Retina (tissue), 1 donor: Measurements from ENCODE around the gene PRR19.

Source experiments
- DNase-seq: peaks from one replicate; pipeline ENCODE4 v3.0.0-alpha.2; 2016

Gene PRR19

GRCh38 chr19:42284591-42285341 is 17.2 kb upstream of the PRR19 start:
- DNase-seq: peak; percentile 65

GRCh38 chr19:42285541-42285941 is 16.4 kb upstream of the PRR19 start:
- DNase-seq: peak; percentile 49

GRCh38 chr19:42285988-42286348 is 16.0 kb upstream of the PRR19 start:
- no peak for DNase-seq

- DNase-seq: no peak
These were observed 15.4 kb upstream of the PRR19 start for GRCh38 chr19:42286349-42287016.

- no peak for DNase-seq
These were observed 14.7 kb upstream of the PRR19 start for GRCh38 chr19:42287017-42287826.

GRCh38 chr19:42287827-42288107 is 14.2 kb upstream of the PRR19 start:
- no peak for DNase-seq

- DNase-seq: no peak
These were observed 13.5 kb upstream of the PRR19 start for GRCh38 chr19:42288387-42288786.

GRCh38 chr19:42288881-42289555 is 12.9 kb upstream of the PRR19 start:
- DNase-seq: no peak

- no peak for DNase-seq
These were observed 12.3 kb upstream of the PRR19 start for GRCh38 chr19:42289556-42290041.

- DNase-seq: no peak
These were observed 11.8 kb upstream of the PRR19 start for GRCh38 chr19:42290136-42290522.

GRCh38 chr19:42290523-42291434 is 11.2 kb upstream of the PRR19 start:
- DNase-seq: no peak

- no peak for DNase-seq
These were observed 10.5 kb upstream of the PRR19 start for GRCh38 chr19:42291435-42291810.

GRCh38 chr19:42292042-42292960 is 9.6 kb upstream of the PRR19 start:
- no peak for DNase-seq

- no peak for DNase-seq
These were observed 9.0 kb upstream of the PRR19 start for GRCh38 chr19:42292963-42293362.

- no peak for DNase-seq
These were observed 8.4 kb upstream of the PRR19 start for GRCh38 chr19:42293540-42293939.

- no peak for DNase-seq
These were observed 8.0 kb upstream of the PRR19 start for GRCh38 chr19:42293948-42294347.

- no peak for DNase-seq
These were observed 7.3 kb upstream of the PRR19 start for GRCh38 chr19:42294471-42295137.

- DNase-seq: no peak
These were observed 6.6 kb upstream of the PRR19 start for GRCh38 chr19:42295342-42295741.

GRCh38 chr19:42295831-42296525 is 6.0 kb upstream of the PRR19 start:
- peak; percentile 85 for DNase-seq

GRCh38 chr19:42297039-42297438 is 4.9 kb upstream of the PRR19 start:
- DNase-seq: no peak
